ENCODE data around the gene TRMT112.
A peak's percentile ranks its signal among the peaks of the same experiment; 100 is the strongest.

TRMT112 gene

GRCh38 chr11:64317325-64317960 is at the start of gene TRMT112:
Gene TRMT112 (minus strand): TSS chr11:64317559. CDS start chr11:64317526, 33 bp downstream.
- peak; percentile 93 to 98 for DNase-seq

GRCh38 chr11:64366751-64367150 is 49.4 kb upstream of the TRMT112 start:
- DNase-seq: no peak

- no peak for DNase-seq
Measured at GRCh38 chr11:64364911-64365310, 47.6 kb upstream of the TRMT112 start.

- no peak for DNase-seq
Measured at GRCh38 chr11:64364435-64364834, 47.1 kb upstream of the TRMT112 start.

- no peak for DNase-seq
Measured at GRCh38 chr11:64362339-64362738, 45.0 kb upstream of the TRMT112 start.

GRCh38 chr11:64361659-64362058 is 44.3 kb upstream of the TRMT112 start:
- no peak for DNase-seq

- no peak for DNase-seq
Measured at GRCh38 chr11:64360448-64360921, 43.1 kb upstream of the TRMT112 start.

GRCh38 chr11:64359712-64360445 is 42.5 kb upstream of the TRMT112 start:
- DNase-seq: no peak

- DNase-seq: peak in 1 of 2 experiments; percentile 46
Measured at GRCh38 chr11:64358907-64359711, 41.8 kb upstream of the TRMT112 start, which contains the start of gene RPS6KA4. Gene RPS6KA4 (plus strand): TSS chr11:64359162. CDS start chr11:64359236, 74 bp downstream.

- no peak for DNase-seq
Measured at GRCh38 chr11:64358536-64358906, 41.2 kb upstream of the TRMT112 start.

- DNase-seq: no peak
Measured at GRCh38 chr11:64357904-64358535, 40.7 kb upstream of the TRMT112 start.

GRCh38 chr11:64357446-64357845 is 40.1 kb upstream of the TRMT112 start:
- no peak for DNase-seq

- DNase-seq: peak in 1 of 2 experiments; percentile 63
Measured at GRCh38 chr11:64356498-64357411, 39.4 kb upstream of the TRMT112 start.

GRCh38 chr11:64355078-64355940 is 38.0 kb upstream of the TRMT112 start:
- peak in 1 of 2 experiments; percentile 85 for DNase-seq

GRCh38 chr11:64353715-64354506 is 36.6 kb upstream of the TRMT112 start:
- no peak for DNase-seq

GRCh38 chr11:64352995-64353714 is 35.8 kb upstream of the TRMT112 start:
- no peak for DNase-seq

- no peak for DNase-seq
Measured at GRCh38 chr11:64352099-64352994, 35.0 kb upstream of the TRMT112 start.

GRCh38 chr11:64351136-64351631 is 33.8 kb upstream of the TRMT112 start:
- DNase-seq: no peak

Measured in NCI-H446 (cell line).